SK-N-DZ (cell line): Measurements from ENCODE around the gene TRIO.

Experiments
- DNase-seq: peaks from one replicate; pipeline ENCODE4 v3.0.0-alpha.2; 2015; ENCODE audit warnings: low spot score

TRIO gene

DNA sequence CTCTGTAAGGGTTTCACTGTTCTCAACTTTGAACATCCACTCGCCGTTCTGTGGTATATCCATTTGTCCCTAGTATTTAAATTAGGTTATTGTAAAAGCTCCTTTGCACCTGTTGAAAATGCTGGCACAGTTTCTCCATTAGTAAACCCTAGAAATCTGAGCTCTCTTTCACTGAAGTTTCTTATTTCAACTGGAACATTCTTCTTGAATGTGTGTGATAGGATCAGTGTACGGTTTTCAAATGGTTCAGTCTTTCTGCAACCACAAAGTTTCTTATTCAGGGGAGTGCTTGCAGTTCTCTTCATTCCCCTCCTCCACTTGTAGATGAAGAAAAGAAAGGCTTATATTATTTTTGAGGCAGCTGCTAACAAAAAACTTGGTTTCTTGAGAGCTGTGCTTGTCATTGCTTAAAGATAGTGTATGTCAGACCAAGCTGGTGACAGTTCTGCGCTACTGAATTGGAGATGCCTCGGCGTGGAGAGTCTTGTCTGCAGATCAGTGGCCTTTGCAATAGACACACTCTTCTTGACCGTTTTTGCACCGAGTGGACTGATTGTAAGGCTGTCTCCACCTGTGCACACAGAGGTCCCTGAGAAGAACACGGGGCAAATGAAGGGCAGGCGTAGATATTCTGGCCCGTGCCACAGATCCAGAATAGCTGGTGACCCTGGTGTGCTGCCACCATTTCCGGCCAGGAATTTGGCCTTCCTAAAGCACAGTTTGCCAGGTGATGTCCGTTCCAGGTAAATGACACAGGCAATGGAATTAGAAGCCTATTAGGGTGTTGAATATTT, 102.2 kb downstream of the TRIO start:
- no peak for DNase-seq

- DNase-seq: no peak
Measured at GRCh38 chr5:14246350-14247053, 103.4 kb downstream of the TRIO start.

DNA sequence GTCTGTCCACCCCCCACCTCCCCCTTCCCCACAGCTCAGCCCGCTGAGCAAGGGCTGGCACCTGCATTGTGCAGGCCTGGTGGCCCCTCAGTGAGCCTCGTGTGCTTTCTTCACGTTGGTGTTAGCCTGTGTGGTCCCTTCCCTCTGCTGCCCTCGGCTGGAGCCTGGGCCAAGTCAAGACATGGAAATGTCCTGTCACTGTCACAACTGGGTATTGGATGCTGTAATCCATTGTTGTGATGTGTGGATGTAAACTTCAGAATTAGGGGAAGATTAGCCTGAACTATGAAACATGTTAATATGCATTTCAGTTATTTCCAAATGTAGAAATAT, 103.9 kb downstream of the TRIO start:
- no peak for DNase-seq

DNA sequence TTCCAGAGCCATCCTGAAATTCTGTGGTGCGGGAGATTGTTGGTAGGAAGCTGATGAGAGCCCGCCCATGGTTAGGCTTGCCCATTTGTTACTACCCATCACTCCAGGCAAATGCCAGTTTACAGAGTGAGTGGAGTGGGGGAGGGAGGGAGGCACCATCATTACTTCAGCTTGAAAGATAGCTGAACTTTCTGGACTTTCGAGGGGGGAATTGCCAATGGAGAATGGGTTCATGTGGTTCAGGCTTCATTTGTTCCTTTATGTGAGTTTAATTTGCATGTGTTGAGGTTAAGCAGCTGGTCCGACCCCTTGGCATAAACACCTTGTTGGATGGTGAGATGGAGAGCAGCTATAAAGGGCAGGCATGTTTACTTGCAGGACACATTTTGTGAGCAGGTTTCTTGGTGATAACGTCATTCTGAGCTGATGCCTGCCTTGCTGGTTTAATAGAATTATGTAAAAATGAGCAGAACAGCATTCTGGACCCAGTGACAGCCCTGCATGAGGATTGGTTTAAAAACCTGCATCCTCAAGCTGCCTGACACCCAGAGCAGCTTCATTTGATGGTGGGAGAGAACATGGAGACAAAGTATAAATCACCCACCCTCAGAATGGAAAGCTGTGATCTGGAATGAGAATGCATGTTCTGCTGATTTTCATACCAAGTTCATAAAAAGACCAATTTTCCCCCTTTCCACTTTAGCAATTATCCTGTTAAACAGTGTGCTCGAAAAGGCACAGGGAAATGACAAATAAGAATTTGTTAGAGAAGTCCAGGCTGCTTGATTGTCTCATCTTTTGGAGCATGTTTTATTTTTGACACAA, 106.3 kb downstream of the TRIO start:
- peak; percentile 77 for DNase-seq

DNA sequence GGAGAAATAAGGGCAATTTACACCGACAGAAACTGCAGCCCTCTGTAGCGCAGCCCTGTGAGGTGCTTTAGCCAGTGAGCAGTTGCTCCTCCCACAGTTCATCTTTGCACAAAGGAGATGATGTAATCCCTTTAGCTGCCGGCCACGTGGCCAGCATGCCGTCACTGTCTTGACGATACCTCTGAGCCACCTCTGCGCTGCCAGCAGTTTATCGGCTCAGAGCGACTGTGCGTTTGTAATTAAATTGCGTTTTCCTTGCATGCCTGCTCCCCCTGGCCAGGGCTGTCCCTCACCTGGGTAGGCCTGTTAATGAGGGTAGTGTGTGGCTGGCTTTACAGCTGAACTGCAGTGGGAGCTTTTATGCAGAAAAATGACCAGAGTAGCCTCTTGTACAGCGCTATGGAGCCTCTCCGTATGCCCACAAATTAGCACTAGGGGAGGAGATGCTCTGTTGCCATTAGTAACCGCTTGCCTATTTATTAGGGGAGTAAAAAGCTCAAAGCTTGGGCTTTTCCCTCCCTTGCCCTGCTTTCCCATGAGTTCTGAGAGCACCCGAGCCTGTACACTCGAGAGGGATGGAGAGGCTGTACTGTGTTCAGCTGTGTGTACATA, 107.0 kb downstream of the TRIO start:
- peak; percentile 96 for DNase-seq

GRCh38 chr5:14250748-14251701, 107.9 kb downstream of the TRIO start:
- no peak for DNase-seq

DNA sequence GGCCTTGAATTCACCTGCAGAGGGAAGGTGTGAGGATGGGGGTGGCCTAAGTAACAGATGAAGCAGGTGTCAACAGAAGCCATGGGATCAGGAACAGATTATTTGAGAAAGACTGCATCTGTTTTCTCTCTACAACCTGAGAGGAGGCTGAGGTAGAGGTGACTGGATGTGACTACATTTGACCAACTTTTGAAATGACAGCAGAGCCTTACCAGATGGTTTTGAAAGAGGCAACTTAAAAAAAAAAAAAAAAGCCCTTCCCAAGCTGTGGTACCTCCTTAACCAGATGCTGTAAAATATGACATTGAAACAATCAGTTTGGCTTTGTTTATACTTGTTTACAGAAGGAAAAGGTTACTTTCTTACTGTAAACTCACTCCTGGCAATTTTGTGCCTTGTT, 108.6 kb downstream of the TRIO start:
- no peak for DNase-seq

DNA sequence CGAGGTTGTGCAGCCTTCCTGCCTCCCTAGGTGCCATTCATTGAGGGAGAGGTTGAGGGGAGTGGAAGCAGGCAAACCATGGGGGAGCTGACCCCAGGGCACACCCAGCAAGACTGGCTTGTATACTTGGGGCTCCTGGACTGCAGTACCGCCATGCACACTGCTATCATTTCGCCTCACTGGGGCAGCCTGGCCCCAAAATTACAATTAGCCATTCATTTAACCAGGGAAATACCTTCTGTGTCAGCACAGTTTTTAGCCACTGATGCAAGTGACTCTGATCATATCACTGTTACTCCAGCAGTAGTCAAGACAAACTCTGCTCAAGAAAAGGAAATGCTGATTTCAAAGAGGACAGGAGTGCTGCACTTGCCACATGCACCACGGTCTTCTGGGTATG, 109.7 kb downstream of the TRIO start:
- no peak for DNase-seq

GRCh38 chr5:14254686-14255085, 111.5 kb downstream of the TRIO start:
- DNase-seq: no peak

- no peak for DNase-seq
Measured at GRCh38 chr5:14256026-14256690, 113.0 kb downstream of the TRIO start.

DNA sequence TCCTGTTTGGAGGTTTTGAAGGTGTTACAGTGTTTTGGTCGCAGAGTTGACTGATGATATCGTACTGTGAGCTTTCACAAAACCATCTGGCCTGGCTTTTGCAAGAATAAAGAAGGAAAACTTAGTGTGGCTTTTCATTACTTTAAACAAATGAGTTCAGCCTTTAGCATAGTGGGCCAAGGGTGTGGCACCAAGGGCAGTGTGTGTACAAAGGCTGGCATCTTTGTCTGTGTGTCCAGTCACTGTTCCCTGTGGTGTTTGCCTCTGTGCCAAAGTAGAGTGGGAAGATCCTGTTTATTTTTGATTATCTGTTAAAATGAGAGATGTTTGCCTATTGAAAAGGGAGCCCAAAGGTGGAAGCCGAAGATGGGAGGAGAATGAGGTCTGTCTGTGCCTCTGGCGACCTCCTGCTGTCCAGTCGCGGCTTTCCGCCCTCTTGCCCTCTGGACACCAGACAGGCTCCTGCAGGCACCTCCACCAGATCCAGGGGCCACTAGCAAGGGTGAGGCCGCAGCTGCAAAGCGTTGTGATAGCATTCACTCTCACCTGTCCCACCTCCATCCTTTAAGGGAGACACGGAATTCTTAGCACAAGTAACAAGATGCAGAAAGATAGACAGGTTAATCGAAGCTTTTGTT, 113.7 kb downstream of the TRIO start:
- no peak for DNase-seq

DNA sequence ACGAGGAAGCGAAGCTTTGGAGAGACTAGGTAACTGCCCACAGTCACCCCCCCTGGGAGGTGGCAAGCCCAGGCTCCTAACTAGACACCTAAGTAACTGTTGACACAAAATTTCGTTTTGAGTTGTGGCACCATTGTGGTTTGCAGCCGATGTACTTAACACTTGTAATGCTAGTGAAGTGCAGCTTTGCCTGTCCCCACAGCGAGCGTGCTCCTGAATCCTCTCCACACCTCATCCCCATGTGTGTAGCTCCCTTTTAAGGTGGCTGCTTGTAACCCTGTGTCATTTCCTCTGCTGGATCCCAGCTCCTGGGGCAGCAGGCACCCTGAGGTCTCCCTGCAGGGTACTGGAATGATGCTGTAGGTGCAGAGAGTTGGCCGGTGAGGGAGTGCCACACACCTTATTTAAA, 114.9 kb downstream of the TRIO start:
- no peak for DNase-seq

- no peak for DNase-seq
Measured at GRCh38 chr5:14258840-14259239, 115.7 kb downstream of the TRIO start.

GRCh38 chr5:14260637-14261036, 117.5 kb downstream of the TRIO start:
- DNase-seq: no peak

DNA sequence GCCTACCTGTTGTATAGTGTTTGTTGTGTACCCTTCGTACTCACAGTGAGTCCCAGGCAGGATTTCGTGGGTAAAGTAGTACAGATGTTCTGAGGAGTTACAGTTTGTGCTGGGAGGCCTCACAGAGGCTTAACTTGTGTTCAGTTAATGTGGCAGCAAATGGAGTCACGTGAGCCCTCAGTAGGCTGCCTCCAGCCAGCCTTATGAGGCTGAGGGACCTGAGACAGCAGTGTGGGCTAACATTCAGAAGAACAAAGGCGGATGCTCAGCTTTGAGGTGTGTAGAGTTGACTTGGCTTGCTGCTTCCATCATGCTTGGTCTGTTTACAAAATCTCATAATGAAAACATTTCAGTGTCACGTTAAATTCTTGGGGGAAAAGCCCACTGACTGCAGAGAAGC, 118.1 kb downstream of the TRIO start:
- DNase-seq: no peak

DNA sequence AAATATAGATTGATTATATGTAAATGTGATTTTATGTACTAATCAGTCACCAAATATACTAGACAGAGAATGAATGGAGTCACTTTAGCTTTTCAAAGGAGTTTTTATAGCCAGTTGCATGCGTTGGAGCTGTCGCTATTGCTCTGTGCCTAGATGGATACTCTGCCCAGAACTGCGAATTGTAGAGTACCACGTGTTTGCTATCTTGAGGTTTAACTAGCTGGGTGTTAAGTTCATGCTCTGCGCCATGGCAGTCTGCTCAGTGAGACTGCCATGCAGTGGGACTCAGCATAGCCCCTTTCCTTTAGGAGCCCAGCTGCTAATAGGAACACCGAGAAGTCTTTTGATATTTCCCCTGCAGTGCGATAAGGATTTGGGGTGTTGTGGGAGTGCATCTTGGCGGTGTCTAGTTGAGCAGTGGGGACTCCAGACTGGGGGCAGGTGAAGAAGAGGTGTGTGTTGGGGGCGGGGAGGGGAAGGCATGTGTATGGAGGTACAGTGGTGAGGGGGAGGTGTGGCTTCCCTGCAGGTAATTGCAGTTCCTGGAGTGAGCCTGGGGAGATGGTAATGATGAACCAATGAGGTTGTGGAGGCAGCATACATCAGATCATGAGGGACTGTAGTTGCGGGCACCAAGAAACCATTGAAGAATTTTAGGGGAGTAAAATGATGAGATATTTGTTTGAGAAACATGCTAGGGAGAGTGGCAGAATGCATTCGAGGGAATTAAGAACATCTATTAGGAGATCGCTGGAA, 118.9 kb downstream of the TRIO start:
- DNase-seq: no peak

GRCh38 chr5:14263113-14263512, 120.0 kb downstream of the TRIO start:
- no peak for DNase-seq

GRCh38 chr5:14263699-14264098, 120.6 kb downstream of the TRIO start:
- no peak for DNase-seq
